SK-N-MC (cell line): Measurements from ENCODE around the gene HMG20B.
A peak's percentile ranks its signal among the peaks of the same experiment; 100 is the strongest.

ENCODE experiments used
- DNase-seq: peaks from one replicate; pipeline ENCODE4 v3.0.0-alpha.2; 2011; ENCODE audit warnings: low read depth, low spot score
- H3K27ac ChIP-seq: fragments of 200-600 bp; sonication (generic); 2 replicates; pipeline ENCODE4 v1.5.1; 2016; ENCODE audit warnings: mixed run types
- H3K36me3 ChIP-seq: fragments of 200-600 bp; sonication (generic); 2 replicates; pipeline ENCODE4 v1.6.1; 2017; ENCODE audit warnings: antibody characterized with exemption, low read length, mixed read lengths; ENCODE audit not compliant: insufficient read depth
- H3K4me3 ChIP-seq: fragments of 200-600 bp; sonication (generic); 2 replicates; pipeline ENCODE4 v1.5.1; 2016
- H3K9ac ChIP-seq: fragments of 200-600 bp; sonication (generic); 2 replicates; pipeline ENCODE4 v1.8.0; 2017; ENCODE audit warnings: mixed run types, mixed read lengths; ENCODE audit not compliant: insufficient read length
- H3K9me3 ChIP-seq: fragments of 200-600 bp; sonication (generic); 2 replicates; pipeline ENCODE4 v1.6.1; 2017; ENCODE audit warnings: low read depth, mild to moderate bottlenecking, antibody characterized with exemption, low read length, moderate library complexity, mixed read lengths
- EZH2 ChIP-seq: fragments of 200-600 bp; sonication (generic); IDR thresholded peaks from one replicate; pipeline ENCODE4 v1.6.1; 2017; ENCODE audit warnings: antibody characterized with exemption
- FOXP2 ChIP-seq: optimal IDR thresholded peaks from 2 replicates; pipeline ENCODE3; 2011; ENCODE audit warnings: mild to moderate bottlenecking, moderate library complexity; ENCODE audit not compliant: insufficient read depth; ENCODE audit errors: extremely low read length, control extremely low read depth
- POLR2AphosphoS5 ChIP-seq: IDR thresholded peaks from 2 replicates; pipeline ENCODE4 v1.6.1; 2012; ENCODE audit warnings: mild to moderate bottlenecking, low read depth, low read length, borderline replicate concordance

HMG20B gene

GRCh38 chr19:3612901-3613741, 40.4 kb downstream of the HMG20B start:
- no peak overlapping the region for H3K4me3 ChIP-seq
- H3K36me3 ChIP-seq = no peaks in the 10 kb centered on the region; the same call in 1 of the 2 replicates
- no peak for DNase-seq
- H3K9me3 ChIP-seq = no peaks in the 10 kb centered on the region
- H3K27ac ChIP-seq = no peak overlapping the region
- H3K9ac ChIP-seq = no peak overlapping the region
- TF ChIP-seq EZH2 (no peak), FOXP2 (no peak), POLR2AphosphoS5 (no peak)

GRCh38 chr19:3613818-3614661, 41.3 kb downstream of the HMG20B start:
- H3K36me3 ChIP-seq = no peaks in the 10 kb centered on the region; the same call in 1 of the 2 replicates

GRCh38 chr19:3614858-3615505, 42.2 kb downstream of the HMG20B start:
- no peak overlapping the region for H3K4me3 ChIP-seq
- H3K9me3 ChIP-seq = no peaks in the 10 kb centered on the region
- no peaks in the 10 kb centered on the region; the same call in 1 of the 2 replicates for H3K36me3 ChIP-seq
- DNase-seq = no peak
- no peak for TF ChIP-seq FOXP2
- no peak overlapping the region for H3K27ac ChIP-seq
- H3K9ac ChIP-seq = no peak overlapping the region

More at GRCh38 chr19:3613818-3614661, 41.3 kb downstream of the HMG20B start:
- no peak overlapping the region for H3K4me3 ChIP-seq
- H3K9me3 ChIP-seq = no peaks in the 10 kb centered on the region
- no peak overlapping the region for H3K9ac ChIP-seq
- H3K27ac ChIP-seq = no peak overlapping the region
- no peak for TF ChIP-seq FOXP2
- no peak for TF ChIP-seq EZH2
- no peak for TF ChIP-seq POLR2AphosphoS5
- no peak for DNase-seq

- DNase-seq = no peak
- H3K27ac ChIP-seq = no peak overlapping the region
- no peaks in the 10 kb centered on the region; the same call in 1 of the 2 replicates for H3K36me3 ChIP-seq
- TF ChIP-seq FOXP2 = no peak
- TF ChIP-seq POLR2AphosphoS5 = no peak
- TF ChIP-seq EZH2 = no peak
- no peak overlapping the region for H3K9ac ChIP-seq
- H3K9me3 ChIP-seq = no peaks in the 10 kb centered on the region
- H3K4me3 ChIP-seq = no peak overlapping the region
Observed at GRCh38 chr19:3615524-3616135, 42.9 kb downstream of the HMG20B start.

GRCh38 chr19:3617463-3617862, 44.7 kb downstream of the HMG20B start:
- Histone ChIP-seq H3K27ac (no peak overlapping the region), H3K4me3 (no peak overlapping the region), H3K9me3 (no peaks in the 10 kb centered on the region), H3K36me3 (peaks cover 2% of the 10 kb centered on the region; the same call in 1 of the 2 replicates), H3K9ac (peak overlapping the region; percentile 17)
- TF ChIP-seq POLR2AphosphoS5 = no peak
- TF ChIP-seq EZH2 = no peak
- DNase-seq = no peak

- H3K36me3 ChIP-seq = peaks cover 3% of the 10 kb centered on the region; the same call in 1 of the 2 replicates
- DNase-seq = no peak
- H3K4me3 ChIP-seq = no peak overlapping the region
- no peak overlapping the region for H3K27ac ChIP-seq
- H3K9me3 ChIP-seq = no peaks in the 10 kb centered on the region
- TF ChIP-seq FOXP2 (no peak), EZH2 (no peak), POLR2AphosphoS5 (no peak)
- no peak overlapping the region for H3K9ac ChIP-seq
Observed at GRCh38 chr19:3618144-3618810, 45.5 kb downstream of the HMG20B start.

GRCh38 chr19:3618811-3619630, 46.3 kb downstream of the HMG20B start:
- peaks cover 3% of the 10 kb centered on the region; the same call in 1 of the 2 replicates for H3K36me3 ChIP-seq
- DNase-seq = no peak
- no peak overlapping the region for H3K9ac ChIP-seq
- H3K9me3 ChIP-seq = no peaks in the 10 kb centered on the region
- no peak for TF ChIP-seq POLR2AphosphoS5
- TF ChIP-seq FOXP2 = no peak
- no peak for TF ChIP-seq EZH2
- H3K4me3 ChIP-seq = no peak overlapping the region
- H3K27ac ChIP-seq = no peak overlapping the region
